ENCODE measurements around the gene PPARD. TPM values are rescaled to one million over a fixed set of nuclear protein-coding genes. Genes with fewer than 3 reads are reported as not detected.

The PPARD gene
- total and polyA plus RNA-seq, 10 donors: 9.4 to 37.4 (median 30.2) TPM

DNA sequence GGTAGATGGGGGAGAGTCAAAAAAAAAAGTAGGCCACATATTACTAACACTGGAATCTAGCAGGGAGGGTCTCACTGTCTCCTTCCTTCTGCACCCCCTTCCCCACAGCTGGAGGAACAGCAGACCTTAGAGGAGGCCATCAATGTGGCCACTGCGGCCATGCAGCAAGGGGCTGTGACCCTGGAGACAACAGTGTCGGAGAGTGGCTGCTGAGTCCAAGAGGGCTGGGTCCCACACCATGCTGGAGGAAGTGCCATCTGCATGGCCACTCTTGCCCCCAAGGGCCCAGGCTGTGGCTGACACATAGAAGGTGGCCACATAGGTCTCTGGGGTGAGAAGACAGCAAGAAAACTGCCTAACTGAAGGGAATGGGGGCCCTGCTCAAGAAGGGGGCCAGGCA, 47.3 kb upstream of the PPARD start:
- intact Hi-C loops (cut with DNase I; ENCODE audit: low total_unique reads): no loop called here
- peaks cover 7 to 68% (median 57%) of the 10 kb centered on the region in 6 donors for H3K36me3 ChIP-seq
- WGBS, 5 donors: 86 to 100% (median 95%) methylated on average over 2 of the region's 2 CpGs

DNA sequence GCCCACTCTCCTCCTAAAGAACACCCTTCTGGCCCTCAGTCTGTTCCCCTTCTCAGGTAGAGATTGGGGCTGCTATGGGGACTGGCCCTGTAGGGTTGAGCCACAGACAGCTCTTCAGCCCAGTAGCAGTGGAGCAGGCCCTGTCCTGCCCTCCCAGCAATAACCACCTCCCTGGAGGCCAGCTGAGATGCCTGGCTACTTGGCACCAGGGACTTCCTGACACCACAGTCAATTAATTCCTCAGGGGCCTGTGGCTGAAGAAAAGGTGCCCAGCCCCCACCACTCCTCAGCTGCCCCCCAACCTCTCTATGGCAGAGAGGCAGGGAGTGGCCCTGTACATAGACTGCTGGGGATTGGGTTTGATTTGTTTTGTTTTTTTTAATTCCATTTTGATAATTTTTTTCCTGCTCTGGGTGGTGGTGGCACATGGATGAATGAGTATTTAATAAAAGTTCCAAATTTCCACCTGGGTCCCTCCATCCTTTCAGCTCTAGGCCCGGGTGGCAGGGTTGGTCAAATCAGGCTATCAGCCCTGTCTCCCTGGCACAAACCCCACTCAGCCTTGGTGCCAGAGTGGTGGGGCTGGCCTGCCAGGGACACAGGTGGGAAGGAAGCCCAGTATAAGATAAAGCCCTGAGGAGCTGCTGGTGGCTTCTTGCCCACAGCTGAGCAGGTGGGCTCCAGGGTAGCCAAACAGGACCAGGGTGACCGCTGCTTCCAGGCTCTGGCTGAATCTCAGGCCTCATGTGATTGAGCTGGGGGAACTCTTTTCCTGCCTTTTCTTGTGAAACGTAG, 46.6 kb upstream of the PPARD start:
- WGBS, 5 donors: 61 to 67% (median 62%) methylated on average over 3 of the region's 3 CpGs
- no peaks in the 10 kb centered on the region for H3K27me3 ChIP-seq (replicated peaks in 1 of 7)
- H3K4me3 ChIP-seq: no peak overlapping the region
- intact Hi-C loops (cut with DNase I; ENCODE audit: low total_unique reads): no loop called here
- TF ChIP-seq POLR2AphosphoS5 (IDR thresholded peaks at IDR 0.05) (no peak), POLR2A (IDR thresholded peaks at IDR 0.05) (no peak)
- TF ChIP-seq, protein P1, sequence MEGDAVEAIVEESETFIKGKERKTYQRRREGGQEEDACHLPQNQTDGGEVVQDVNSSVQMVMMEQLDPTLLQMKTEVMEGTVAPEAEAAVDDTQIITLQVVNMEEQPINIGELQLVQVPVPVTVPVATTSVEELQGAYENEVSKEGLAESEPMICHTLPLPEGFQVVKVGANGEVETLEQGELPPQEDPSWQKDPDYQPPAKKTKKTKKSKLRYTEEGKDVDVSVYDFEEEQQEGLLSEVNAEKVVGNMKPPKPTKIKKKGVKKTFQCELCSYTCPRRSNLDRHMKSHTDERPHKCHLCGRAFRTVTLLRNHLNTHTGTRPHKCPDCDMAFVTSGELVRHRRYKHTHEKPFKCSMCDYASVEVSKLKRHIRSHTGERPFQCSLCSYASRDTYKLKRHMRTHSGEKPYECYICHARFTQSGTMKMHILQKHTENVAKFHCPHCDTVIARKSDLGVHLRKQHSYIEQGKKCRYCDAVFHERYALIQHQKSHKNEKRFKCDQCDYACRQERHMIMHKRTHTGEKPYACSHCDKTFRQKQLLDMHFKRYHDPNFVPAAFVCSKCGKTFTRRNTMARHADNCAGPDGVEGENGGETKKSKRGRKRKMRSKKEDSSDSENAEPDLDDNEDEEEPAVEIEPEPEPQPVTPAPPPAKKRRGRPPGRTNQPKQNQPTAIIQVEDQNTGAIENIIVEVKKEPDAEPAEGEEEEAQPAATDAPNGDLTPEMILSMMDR (IDR thresholded peaks at IDR 0.05 in 8 of 11, conservative IDR thresholded peaks at IDR 0.05 in 3 of 11): no peak
- DNase-seq: no peak
- H3K4me1 ChIP-seq: peaks cover 23 to 48% (median 40%) of the 10 kb centered on the region in 6 donors
- H3K9me3 ChIP-seq: no peaks in the 10 kb centered on the region
- no peak overlapping the region for H3K27ac ChIP-seq
- H3K36me3 ChIP-seq: peaks cover 7 to 61% (median 50%) of the 10 kb centered on the region in 6 donors

More for the DNA sequence above, 47.3 kb upstream of the PPARD start:
- H3K27ac ChIP-seq: no peak overlapping the region
- no peak for TF ChIP-seq POLR2A (IDR thresholded peaks at IDR 0.05)
- TF ChIP-seq, protein P1 (IDR thresholded peaks at IDR 0.05 in 8 of 11, conservative IDR thresholded peaks at IDR 0.05 in 3 of 11): no peak
- no peak for TF ChIP-seq POLR2AphosphoS5 (IDR thresholded peaks at IDR 0.05)
- peaks cover 20 to 41% (median 33%) of the 10 kb centered on the region in 6 donors for H3K4me1 ChIP-seq
- no peaks in the 10 kb centered on the region for H3K27me3 ChIP-seq (replicated peaks in 1 of 7)
- no peak for DNase-seq
- H3K9me3 ChIP-seq: no peaks in the 10 kb centered on the region
- no peak overlapping the region for H3K4me3 ChIP-seq

DNA sequence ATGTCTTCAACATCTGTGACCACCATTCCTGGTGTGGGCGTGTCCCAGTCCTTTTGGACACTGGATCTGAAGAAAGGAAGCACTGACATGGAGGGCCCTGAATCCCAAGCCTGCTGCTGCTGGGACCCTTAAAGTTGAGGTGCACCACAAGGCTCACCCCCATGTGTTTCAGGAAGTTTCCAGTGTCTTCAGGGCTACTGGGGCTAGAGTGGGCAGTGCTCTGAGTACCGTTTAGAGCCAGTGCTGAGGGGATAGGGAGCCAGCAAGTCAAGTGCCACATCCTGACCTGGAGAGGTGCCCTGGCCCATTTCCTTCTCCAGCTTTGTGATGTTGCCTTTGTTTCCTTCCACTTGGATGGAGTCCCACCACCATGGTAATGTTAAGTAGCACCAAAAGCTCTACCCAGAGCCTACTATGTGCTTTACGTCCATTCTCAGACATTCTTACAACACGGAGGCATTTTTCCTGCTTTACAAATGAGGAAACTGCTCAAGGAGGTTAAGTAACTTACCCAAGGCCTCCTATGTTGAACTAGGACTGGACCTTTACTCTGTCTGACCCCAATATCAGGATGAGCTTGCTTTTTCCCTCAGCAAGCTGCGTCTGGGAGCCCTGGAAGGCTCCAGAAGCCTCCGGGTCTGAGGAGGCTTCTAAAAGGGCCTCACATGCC, 45.3 kb upstream of the PPARD start:
- Histone ChIP-seq H3K36me3 (peaks cover 3 to 48% (median 36%) of the 10 kb centered on the region in 6 donors), H3K4me1 (peaks cover 32 to 62% (median 53%) of the 10 kb centered on the region in 6 donors), H3K9me3 (no peaks in the 10 kb centered on the region), H3K4me3 (peak overlapping the region in 4 of 8 donors; percentile 63 to 83 (median 78)), H3K27ac (peak overlapping the region; percentile 83 to 98 (median 94)), H3K27me3 (replicated peaks in 1 of 7) (no peaks in the 10 kb centered on the region)
- no peak for DNase-seq
- intact Hi-C loops (cut with DNase I; ENCODE audit: low total_unique reads): no loop called here
- 30 to 51% (median 34%) methylated on average over 4 to 6 of the region's 6 CpGs for WGBS, 5 donors
- no peak for TF ChIP-seq POLR2A (IDR thresholded peaks at IDR 0.05)
- TF ChIP-seq, protein P1 (IDR thresholded peaks at IDR 0.05 in 8 of 11, conservative IDR thresholded peaks at IDR 0.05 in 3 of 11): no peak
- no peak for TF ChIP-seq POLR2AphosphoS5 (IDR thresholded peaks at IDR 0.05)

Measured in spleen (tissue), 11 donors.